Panc1 (cell line): ENCODE measurements around the gene NTN4. TPM values are rescaled to one million over a fixed set of nuclear protein-coding genes. Genes with fewer than 3 reads are reported as not detected.

Experiments
- ATAC-seq: fragments of 200-7000 bp; cut with Tn5 transposase; 2 replicates; pipeline ENCODE4 v1.9.1; 2020; ENCODE audit warnings: mild to moderate bottlenecking, moderate library complexity
- BruUV-seq: library from RNA; stranded (reverse); fragments of 400-500 nt; replicated peaks from 2 replicates; lab custom pipeline; 2021; lab: Mats Ljungman, UMichigan
- CTCF ChIA-PET: fragments of 300-600 bp; sonication (Branson Sonifier 250); formaldehyde crosslinking; loops from one replicate; lab custom pipeline; 2022; ENCODE audit warnings: antibody characterized with exemption; lab: Charles Lee
- POLR2A ChIA-PET: fragments of 300-600 bp; sonication (Branson Sonifier 250); formaldehyde crosslinking; loops from one replicate; lab custom pipeline; 2022; ENCODE audit warnings: antibody characterized with exemption; lab: Charles Lee
- DNase-seq: peaks from one replicate; pipeline ENCODE4 v3.0.0-alpha.2; 2010; ENCODE audit warnings: low read depth, low spot score
- H3K27ac ChIP-seq: 2 replicates; pipeline ENCODE4 v1.5.1; 2011; ENCODE audit warnings: mild to moderate bottlenecking, low read length, inconsistent platforms
- H3K27me3 ChIP-seq: fragments of 200-500 bp; sonication (Bioruptor generic); 2 replicates; pipeline ENCODE4 v1.6.0; 2014; ENCODE audit warnings: low read length, inconsistent platforms; ENCODE audit not compliant: control insufficient read depth, insufficient read depth
- H3K36me3 ChIP-seq: fragments of 200-500 bp; sonication (Bioruptor generic); 2 replicates; pipeline ENCODE4 v1.5.1; 2014; ENCODE audit warnings: inconsistent platforms, mild to moderate bottlenecking, low read length, moderate library complexity; ENCODE audit not compliant: control insufficient read depth, insufficient read depth
- H3K4me1 ChIP-seq: 2 replicates; pipeline ENCODE4 v1.5.1; 2011; ENCODE audit warnings: inconsistent platforms, mild to moderate bottlenecking, low read length, moderate library complexity; ENCODE audit not compliant: control insufficient read depth, insufficient read depth
- H3K4me3 ChIP-seq, 2 experiments: 2 replicates each; pipeline ENCODE4 v1.5.1; 2011 to 2012; ENCODE audit warnings: low read depth in 2 of 2, low read length in 2 of 2, mild to moderate bottlenecking in 2 of 2, inconsistent platforms in 1 of 2, moderate library complexity in 1 of 2
- H3K9me3 ChIP-seq: fragments of 200-500 bp; sonication (Bioruptor generic); 2 replicates; pipeline ENCODE4 v1.5.1; 2014; ENCODE audit warnings: low read depth, mild to moderate bottlenecking, inconsistent platforms, low read length, moderate library complexity; ENCODE audit not compliant: control insufficient read depth, insufficient read depth
- CTCF ChIP-seq: fragments of 450-650 bp; IDR thresholded peaks from 2 replicates; pipeline ENCODE4 v1.5.1; 2017; ENCODE audit warnings: mild to moderate bottlenecking
- POLR2AphosphoS5 ChIP-seq: IDR thresholded peaks from 2 replicates; pipeline ENCODE4 v1.6.1; 2012; ENCODE audit warnings: mild to moderate bottlenecking, low read depth, low read length, moderate library complexity
- REST ChIP-seq, 2 experiments: IDR thresholded peaks; 2 replicates each; pipeline ENCODE4 v1.6.1; 2011 to 2012; ENCODE audit warnings: low read depth in 2 of 2, control low read depth in 1 of 2, low read length in 1 of 2, mild to moderate bottlenecking in 1 of 2, moderate library complexity in 1 of 2; ENCODE audit not compliant: insufficient read depth in 1 of 2
- SIN3A ChIP-seq: IDR thresholded peaks from 2 replicates; pipeline ENCODE4 v1.6.1; 2012; ENCODE audit warnings: low read depth, mild to moderate bottlenecking, low read length, moderate library complexity, borderline replicate concordance; ENCODE audit not compliant: insufficient read depth
- TCF7L2 ChIP-seq: IDR thresholded peaks from 2 replicates; pipeline ENCODE4 v1.6.1; 2011; ENCODE audit warnings: mild to moderate bottlenecking, low read depth, low read length, inconsistent platforms
- in situ Hi-C: cut with HindIII; loops from 2 replicates; pipeline ENCODE4 v1.10.0; 2016; ENCODE audit warnings: low sequenced_read_pairs, low pct_unique_long_range_greater_than_20kb
- intact Hi-C: fragments of 100-400 bp; cut with micrococcal nuclease; formaldehyde crosslinking; loops from one replicate; pipeline ENCODE4 v1.10.0; 2022; ENCODE audit not compliant: unreplicated experiment
- total RNA-seq: library from RNA; stranded (reverse); gene quantifications from one replicate; pipeline ENCODE4 v1.2.1, GENCODE V29; 2021; ENCODE audit not compliant: unreplicated experiment

NTN4 gene
- total RNA-seq, 1 experiment from 2014 or later, result 17.1 TPM

- Histone ChIP-seq H3K36me3 (no peaks in the 10 kb centered on the region), H3K4me3 (no peak overlapping the region), H3K27me3 (no peaks in the 10 kb centered on the region), H3K9me3 (no peaks in the 10 kb centered on the region; the same call in 1 of the 2 replicates), H3K4me1 (no peaks in the 10 kb centered on the region), H3K27ac (no peak overlapping the region)
- ChIA-PET POLR2A (interaction anchor here (0.6 kb wide), 1 partner anchor 152 kb away, joined by 5 read pairs; no protein-coding TSS in a partner anchor), CTCF (interaction anchor here (0.6 kb wide), 1 partner anchor 267 kb away, joined by 6 read pairs; no protein-coding TSS in a partner anchor)
- intact Hi-C loops (no loop called here), in situ Hi-C loops (no loop called here)
- no peak for DNase-seq
- no TSS peak for BruUV-seq
- no peak for ATAC-seq
- TF ChIP-seq CTCF (no peak), TCF7L2 (no peak), SIN3A (no peak), POLR2AphosphoS5 (no peak), REST (IDR thresholded peaks at IDR 0.05; ENCODE audit: insufficient read depth in 1 of 2, low read depth in 2 of 2, low read length in 1 of 2) (no peak)
Measured at GRCh38 chr12:95731519-95731958, 59.0 kb downstream of the NTN4 start.

- TF ChIP-seq TCF7L2, result no peak
- TF ChIP-seq SIN3A, result no peak
- TF ChIP-seq REST (IDR thresholded peaks at IDR 0.05; ENCODE audit: insufficient read depth in 1 of 2, low read depth in 2 of 2, low read length in 1 of 2), result no peak
- TF ChIP-seq CTCF, result no peak
- no peak for TF ChIP-seq POLR2AphosphoS5
- in situ Hi-C loops (no loop called here), intact Hi-C loops (no loop called here)
- Histone ChIP-seq H3K4me3 (no peak overlapping the region), H3K27ac (no peak overlapping the region), H3K4me1 (no peaks in the 10 kb centered on the region), H3K27me3 (no peaks in the 10 kb centered on the region), H3K36me3 (no peaks in the 10 kb centered on the region), H3K9me3 (no peaks in the 10 kb centered on the region; the same call in 1 of the 2 replicates)
- POLR2A ChIA-PET, result no interaction called here
- CTCF ChIA-PET, result no interaction called here
- BruUV-seq, result no TSS peak
- DNase-seq (no peak), ATAC-seq (no peak)
Measured at GRCh38 chr12:95730457-95730856, 60.1 kb downstream of the NTN4 start.
